RPMI8226 (cell line): ENCODE data around the gene SUFU.
"Not testable (repeated sequence)": the region's sequence is repeated elsewhere in the genome, so short reads cannot be mapped to it uniquely, and the experiment has no call there.

Experiments used
- DNase-seq: peaks from one replicate; pipeline ENCODE4 v3.0.0-alpha.2; 2015

Gene SUFU

DNA sequence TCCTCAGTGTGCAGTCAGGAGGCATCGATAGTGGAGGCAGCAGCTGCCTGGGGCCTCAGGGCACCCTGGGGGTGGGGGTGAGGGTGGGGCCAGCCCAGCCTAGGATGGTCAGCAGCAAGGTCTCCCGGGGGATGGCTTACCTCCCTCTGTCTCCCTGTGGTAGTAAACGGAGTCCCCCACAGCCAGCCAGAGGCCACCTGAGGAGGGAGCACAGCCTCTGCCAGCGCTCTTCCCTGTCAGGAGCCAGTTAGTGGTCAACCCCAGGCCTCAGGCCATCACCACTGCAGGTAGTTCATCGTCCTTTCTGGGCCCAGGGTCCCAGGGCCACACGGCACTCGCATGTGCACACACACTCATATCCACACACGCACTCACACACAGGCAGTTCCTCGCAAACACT lies 23.4 kb upstream of the SUFU start:
- no peak for DNase-seq

DNA sequence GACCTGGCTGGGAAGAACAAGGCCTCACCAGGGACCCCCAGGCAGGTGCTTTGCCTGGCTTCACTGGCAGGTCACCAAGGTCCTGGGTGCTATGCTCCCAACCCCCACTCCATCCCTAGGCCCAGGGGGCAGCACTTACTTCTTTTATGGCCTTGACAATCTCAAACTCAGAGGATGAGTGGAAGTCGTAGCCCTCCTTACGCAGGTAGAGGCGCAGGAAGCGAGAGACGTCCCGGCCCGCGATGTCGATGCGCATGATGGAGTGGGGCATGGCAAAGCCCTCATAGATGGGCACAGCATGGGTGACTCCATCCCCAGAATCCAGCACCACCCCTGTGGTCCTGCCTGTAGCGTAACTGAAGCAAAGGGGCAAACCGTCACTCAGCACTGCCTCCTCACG lies 19.8 kb upstream of the SUFU start:
- DNase-seq, result no peak

DNA sequence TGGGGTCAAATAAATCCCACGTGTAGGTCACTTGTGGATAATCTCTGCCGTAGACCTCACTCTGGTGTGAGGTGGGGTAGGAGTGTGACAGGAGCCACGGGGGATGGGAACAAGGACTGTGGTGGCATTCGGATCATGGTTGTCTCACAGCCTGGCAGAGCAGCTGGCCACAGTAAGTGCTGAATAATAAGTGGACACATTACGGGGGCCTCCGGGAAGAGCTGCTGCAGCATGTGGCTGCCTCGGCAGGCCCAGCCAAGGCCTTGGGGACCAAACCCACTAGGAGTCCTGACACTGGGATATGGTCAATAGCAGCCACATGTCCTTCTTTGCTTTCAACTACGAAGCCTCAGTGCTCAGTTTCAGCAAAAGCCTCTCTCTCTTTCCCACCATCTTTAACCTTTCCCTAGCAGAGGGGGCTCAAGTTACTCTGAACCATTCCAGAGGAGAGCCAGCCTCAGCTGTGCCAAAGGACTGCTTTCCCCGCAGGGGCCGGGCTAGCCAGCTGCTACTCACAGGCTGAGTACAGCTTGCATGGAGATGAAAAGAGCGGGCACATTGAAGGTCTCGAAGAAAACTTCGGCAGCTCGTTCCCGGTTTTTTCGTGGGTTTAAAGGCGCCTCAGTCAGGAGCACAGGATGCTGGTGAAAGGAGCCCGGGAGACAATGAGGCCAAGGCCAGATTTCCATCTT lies 18.5 kb upstream of the SUFU start:
- DNase-seq, result no peak

DNA sequence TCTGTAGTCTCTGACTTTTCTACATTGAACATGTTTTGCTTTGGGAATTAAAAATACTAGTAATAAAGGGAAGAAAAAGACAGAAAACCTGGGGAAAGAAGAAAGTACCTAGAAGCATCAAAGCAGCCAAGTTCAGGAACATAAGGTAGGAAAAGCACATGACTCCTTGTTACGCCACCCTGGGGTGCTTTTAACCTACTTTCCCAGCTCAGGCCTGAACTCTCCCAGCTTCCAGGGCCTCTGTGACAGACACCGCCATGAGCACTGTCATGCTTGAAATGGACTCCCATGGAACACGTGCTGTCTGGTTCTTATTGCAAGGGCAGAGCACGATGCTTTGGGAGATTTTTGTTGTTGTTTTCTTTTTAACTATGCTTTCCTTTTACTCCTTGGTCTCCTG lies 12.6 kb upstream of the SUFU start:
- no peak for DNase-seq

DNA sequence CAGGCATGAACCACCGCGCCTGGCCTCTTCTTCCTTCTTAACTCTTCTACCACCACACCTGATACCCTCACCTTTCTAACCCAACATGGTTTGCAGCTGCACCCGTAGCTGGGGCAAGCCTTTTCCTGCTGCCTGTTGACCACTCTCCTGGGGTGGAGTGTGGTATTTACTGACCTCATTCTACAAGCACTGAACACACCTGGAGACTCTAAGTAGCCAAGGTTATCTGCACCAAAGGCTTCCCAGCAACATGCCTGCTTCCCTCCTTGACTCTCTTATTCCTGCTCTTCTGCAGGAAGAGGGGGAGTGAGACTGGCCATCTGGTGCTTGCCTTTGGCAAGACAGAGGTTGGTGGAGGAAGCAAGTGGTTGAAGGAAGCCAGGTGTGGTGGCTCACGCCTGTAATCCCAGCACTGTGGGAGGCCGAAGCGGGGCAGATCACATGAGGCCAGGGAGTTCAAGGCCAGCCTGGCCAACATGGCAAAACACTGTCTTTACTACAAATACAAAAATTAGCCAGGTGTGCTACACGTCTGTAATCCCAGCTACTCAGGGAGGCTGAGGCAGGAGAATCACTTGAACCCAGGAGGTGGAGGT lies 11.3 kb upstream of the SUFU start:
- DNase-seq, result no peak

DNA sequence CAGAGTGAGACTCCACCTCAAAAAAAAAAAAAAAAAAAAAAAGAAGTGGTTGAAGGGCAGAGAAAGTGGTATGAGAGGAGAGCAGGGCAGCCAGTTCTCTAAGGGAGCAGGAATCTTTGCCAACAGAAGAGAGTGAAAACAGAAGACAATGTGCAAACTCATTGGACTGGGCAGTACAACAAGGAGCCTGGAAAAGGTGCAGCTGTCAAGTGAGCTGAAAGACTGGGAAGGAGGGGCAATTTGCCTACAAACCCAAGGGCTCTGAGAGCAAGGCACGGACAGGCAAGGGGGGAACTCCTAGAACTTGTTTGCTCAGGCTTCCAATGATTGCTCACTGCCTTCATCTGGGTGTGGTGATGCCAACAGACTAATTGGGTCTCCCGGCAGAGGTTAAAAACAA lies 10.8 kb upstream of the SUFU start:
- no peak for DNase-seq

DNA sequence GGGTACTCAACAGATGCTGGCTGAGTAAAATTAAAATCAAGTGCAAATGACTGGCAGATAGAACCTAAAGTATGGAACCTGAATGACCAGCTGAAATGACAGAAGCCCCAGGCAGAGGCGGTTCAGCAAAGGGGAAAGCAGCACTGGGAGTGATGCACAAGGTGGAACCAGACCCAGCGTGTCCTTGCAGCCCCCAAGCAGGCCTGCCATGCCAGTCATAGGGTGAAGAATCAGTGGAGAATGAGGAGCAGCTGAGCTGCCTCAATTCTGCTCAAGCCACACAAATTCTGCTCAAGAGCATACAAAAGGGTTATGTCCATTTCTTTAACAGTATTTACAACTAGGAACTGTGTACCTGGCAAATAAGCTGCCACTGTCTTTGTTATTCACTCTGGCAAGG lies 10.0 kb upstream of the SUFU start:
- no peak for DNase-seq

DNA sequence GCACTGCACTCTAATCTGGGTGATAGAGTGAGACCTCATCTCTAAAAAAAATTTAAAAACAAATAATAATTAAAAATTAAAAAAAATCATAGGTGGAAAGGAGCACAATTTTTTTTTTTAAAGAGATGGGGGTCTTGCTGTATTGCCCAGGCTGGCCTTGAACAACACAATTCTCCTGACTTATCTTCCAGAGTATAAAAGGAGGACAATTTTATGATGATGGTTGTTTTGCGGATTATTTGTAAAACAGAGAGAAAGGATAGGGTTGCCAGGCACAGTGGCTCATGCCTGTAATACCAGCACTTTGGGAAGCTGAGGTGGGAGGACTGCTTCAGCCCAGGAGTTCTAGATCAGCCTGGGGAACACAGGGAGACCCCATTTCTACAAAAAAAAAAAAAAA lies 6.2 kb upstream of the SUFU start:
- no peak for DNase-seq

DNA sequence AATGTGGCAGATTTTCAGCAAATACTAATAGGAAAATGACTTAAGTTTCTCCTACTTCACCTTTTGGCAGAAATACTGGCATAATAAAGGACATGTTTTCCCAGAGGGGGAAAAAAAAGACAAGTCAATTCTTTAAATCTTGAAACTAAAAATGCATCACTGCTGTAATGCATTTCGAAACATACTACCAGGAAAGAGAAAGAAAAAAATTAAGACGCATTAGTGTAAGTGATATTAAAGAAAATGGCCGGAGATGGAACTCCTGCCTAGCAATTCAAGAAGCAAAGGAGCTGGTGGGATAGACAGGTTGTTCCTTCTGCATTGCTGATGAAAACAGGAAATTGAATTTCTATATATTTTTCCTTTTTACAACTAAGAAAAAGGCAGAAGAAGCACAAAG lies 4.4 kb upstream of the SUFU start:
- DNase-seq, result no peak

DNA sequence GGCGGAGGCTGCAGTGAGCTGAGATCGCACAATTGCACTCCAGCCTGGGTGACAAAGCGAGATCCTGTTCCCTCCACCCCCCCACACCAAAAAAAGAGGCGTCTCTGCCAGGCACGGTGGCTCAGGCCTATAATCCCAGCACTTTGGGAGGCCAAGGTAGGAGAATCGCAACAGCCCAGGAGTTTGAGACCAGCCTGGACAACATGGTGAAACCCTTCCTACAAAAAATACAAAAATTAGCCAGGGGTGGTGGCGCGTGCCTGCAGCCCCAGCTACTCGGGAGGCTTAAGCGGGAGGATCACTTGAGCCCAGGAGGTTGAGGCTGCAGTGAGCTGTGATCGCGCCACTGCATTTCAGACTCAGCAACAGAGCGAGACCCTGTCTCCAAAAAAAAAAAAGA lies 3.1 kb upstream of the SUFU start:
- DNase-seq, result not testable (repeated sequence)

DNA sequence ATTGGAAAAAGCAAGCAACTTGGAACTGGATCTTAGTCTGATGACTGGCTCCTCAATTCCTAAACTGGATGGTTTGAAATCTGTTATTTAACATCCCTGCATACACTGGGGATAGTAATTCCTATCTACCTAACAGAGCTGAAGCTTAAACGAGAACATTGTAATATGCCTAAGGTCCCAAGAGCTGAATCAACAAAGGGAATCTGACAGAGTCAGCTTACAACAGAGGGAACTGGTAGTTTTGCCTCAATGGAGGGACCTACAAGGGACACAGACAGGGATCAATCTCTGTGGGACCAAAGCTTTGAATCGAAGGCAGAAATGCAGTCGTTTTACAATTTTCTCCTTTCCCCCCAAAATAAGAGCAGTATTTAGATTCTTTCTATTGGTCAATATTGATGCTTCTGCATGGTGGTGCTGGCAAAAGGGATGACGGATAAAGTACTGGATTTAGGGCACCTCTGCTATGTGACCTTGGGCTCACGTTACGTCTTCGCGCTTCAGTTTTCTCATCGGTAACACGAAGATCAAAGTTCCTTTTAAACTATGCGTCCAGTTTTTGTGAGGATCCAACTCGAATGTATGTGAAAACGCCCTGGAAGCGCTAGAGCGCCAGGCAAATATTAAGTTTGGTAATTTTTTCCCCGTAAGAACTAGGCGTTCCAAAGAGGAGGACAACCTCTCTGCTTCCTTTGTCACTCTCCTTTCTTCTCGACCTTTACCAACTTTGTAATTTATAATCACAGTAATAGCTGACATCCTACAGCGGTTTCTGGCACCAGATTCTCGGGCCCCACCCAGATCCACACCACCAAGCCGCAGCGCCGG lies 2.4 kb upstream of the SUFU start:
- peak; percentile 10 for DNase-seq

DNA sequence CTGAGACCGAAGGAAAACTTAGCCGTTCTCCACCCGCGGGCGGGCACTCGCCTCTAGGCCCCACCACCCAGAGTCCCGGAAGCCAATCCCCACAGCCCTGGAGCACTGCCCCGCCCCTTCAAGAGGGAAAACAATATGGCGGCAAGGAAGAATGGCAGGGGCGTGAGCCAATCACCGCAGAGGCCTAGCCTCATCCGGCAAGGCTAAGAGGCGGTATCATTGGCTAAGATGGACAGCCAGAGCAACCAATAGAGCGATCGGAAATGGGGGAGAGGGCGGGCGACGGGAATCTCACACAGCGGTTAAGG lies 1.8 kb upstream of the SUFU start:
- peak; percentile 97 for DNase-seq

DNA sequence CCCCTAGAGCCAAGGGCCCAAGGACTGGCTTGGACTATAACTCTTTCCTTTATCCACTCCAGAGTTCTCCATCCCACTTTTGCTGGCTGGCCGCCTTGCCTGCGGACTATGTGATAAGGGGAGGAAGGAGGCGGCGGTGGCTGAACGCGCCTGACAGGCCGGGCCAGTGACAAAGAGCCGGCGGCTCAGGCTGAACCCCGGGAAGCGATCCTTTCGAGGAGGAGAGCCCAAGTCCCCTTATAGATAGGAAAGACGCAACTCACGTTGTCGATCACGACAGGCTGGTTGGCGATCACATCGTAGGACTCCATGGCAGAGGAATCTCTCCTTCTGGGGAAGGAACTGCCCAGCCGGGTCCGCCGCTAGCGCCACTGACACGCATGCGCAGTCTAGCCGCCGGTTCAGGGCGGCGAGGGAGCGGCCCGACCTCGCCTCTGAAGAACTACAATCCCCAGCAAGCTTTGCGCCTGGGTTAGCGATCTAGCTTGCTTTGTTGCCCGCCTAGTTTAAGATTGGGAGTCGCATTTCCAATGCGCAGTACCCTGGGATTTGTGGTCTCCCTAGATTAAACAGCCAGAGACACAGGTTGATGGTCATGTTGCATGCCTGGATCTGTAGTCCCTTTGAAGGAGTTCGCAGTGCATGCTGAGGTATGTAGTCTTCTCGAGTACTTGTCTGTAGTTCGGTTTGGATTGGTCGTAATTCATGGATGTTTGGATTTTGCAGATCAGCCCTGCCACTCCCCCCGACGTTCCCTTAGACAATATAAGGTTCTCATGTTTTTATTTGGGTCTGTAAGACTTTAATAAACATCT lies 1.2 kb upstream of the SUFU start, which contains the start of gene ACTR1A:
TSS of gene ACTR1A (minus strand) at position 376 of the 815 bp plus-strand sequence. CDS start at position 311, 65 bp downstream.
- peak; percentile 94 for DNase-seq

DNA sequence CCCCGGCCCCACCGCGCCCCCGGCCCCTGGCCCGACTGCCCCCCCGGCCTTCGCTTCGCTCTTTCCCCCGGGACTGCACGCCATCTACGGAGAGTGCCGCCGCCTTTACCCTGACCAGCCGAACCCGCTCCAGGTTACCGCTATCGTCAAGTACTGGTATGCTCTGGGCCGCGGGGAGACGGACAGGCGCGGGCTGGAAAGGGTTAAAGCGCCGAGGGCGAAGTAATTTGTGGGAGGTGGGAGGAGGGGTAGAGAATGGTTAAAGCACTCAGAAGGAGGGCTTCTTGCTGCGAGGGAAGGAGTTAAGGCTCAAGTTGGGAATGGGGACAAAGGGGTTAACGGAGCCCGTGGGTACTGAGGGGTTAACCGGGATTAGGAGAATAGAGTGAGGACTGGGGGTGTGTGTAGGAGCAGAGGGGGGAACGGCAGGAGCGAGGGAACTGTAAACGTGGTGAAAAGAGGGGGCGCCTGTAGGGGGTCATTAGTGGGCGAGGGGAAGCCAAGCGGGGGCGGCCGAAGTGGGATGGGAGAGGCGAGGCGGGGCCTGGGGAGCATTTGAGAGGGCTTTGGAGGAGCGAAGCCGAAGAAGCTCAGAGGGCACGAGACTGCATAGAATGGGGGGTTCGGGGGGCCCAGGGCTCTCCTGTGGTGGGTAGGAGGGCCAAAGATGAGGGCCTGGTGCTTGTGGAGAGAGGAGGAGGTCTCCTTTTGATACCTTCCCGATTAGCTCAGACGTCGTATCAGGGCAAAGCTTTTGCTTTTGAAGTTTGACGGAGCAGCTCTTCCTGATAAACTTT lies 605 bp downstream of the SUFU start:
- DNase-seq, result peak; percentile 63

DNA sequence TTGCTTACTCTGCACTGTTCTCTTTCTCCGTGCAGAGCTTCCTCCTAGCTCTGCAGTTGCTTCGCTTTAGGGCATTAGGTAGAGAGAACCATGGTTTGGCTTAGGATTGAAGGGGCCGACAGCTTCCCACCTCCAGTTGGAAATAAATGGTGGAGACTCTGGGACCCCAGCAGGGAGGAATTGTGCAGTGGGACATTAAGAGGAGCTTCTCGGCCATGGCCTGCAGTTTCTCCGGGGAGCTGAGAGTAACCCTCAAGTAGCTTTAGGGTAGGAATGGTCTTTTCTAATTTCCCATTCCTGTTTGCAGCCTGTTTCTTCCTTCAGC lies 1.2 kb downstream of the SUFU start:
- DNase-seq, result no peak

DNA sequence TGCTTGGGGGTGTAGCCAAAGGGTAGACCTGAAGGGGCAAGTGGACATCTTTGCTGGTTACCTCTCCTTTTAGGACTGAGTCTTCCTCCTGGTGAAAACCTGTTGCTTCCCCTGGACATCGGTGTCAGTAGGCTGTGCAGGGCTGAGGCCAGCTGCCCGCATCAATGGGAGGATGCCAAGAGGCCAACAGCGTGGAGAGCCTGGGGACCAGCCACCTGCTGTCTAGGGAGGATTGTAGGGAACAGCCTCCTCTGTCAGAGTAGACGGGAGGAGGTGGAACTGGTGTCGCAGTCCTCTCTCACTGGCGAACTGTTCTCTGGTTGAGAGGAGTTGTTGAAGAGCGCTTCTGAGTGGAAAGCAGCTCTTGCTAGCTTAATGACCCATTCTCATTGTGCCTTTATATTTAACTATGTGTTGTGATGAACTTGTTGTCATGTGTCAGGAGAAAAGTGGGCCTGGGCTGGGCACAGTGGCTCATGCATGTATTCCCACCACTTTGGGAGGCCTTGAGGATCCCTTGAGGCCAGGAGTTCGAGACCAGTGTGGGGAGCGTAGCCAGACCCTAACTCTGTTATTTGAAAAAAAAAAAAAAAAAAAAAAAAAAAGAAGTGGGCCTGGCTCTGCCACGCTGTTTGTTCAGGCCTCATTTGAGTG lies 1.8 kb downstream of the SUFU start:
- DNase-seq, result no peak

DNA sequence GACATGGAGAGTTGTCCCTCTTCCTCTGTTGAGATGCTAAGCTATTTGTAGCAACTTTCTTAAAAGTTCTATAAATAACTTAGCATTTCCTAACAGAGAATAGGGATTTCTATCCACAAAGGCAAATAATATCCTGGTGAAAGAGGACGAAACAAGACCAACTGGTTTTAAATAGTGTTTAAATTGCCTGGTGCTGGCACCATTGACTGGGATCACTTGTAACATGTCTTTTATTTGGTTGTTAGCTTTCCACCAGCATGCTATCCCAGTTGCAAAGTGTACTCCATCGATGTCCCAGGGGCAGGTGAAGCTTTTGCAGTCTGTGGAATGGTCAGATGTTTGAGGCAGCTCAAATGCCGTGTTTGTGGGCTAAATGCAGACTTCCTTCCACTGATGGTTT lies 3.7 kb downstream of the SUFU start:
- DNase-seq, result no peak

DNA sequence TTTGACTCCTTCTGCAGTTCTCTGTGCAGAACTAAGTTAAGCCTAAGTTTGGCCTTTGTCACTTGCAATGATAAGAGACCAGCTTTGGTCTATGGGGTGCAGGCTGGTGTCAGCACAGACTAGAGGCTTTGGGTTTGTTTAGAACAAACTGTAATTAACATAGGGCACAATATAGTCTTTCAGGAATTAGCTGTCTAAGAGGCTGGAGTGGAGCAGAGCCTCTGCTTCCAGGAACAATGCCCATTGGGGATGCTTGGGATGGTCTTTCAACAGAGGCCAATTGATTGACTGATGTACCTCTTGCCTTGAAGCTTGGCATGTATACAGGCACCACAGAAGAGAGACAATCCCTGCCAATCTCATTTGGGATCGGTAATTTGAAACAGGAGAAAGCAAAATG lies 4.7 kb downstream of the SUFU start:
- DNase-seq, result no peak

DNA sequence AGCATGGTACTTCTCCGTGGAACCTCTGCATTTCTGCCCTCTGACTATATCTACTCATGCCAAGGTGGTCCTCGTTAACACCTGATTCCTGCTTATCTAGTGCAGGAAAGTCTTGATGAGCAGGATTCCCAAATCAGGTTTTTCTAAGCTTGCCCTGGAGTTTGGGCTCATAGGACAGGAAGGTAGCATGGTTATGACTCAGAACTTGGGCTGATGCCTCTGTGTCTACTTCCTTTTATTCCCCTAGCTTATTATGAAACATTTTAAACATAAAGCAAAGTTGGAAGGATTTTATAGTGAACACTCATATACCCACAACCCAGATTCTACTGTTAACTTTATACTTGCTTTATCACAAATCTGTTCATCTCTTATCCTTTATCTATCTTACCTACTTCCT lies 5.6 kb downstream of the SUFU start:
- DNase-seq, result no peak

DNA sequence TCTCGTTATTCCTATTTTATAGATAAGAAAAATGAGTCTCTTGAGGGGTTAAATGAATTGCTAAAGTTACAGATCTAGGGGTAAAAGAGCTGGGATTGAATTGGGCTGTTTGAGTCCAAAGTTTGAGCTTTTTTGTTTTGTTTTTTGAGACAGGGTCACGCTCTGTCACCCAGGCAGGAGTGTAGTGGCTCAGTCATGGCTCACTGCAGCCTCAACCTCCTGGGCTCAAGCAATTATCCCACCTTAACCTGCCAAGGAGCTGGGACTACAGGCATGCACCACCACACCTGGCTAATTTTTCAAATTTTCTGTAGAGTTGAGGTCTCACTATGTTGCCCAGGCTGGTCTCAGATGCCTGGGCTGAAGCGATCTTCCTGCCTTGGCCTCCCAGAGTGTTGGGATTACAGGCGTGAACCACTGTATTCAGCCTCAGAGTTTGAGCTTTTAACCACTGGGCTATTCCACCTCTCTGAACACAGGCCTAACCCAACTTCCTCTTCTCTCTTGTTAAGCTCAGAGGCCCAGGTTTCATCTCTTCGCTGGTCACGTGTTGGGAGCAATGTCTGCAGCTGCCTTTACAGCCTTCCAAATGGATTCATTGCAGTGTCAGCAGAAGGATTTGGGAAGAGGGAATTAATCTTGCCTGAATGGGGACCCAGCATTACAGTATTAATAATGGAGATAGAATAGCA lies 8.0 kb downstream of the SUFU start:
- peak; percentile 14 for DNase-seq

DNA sequence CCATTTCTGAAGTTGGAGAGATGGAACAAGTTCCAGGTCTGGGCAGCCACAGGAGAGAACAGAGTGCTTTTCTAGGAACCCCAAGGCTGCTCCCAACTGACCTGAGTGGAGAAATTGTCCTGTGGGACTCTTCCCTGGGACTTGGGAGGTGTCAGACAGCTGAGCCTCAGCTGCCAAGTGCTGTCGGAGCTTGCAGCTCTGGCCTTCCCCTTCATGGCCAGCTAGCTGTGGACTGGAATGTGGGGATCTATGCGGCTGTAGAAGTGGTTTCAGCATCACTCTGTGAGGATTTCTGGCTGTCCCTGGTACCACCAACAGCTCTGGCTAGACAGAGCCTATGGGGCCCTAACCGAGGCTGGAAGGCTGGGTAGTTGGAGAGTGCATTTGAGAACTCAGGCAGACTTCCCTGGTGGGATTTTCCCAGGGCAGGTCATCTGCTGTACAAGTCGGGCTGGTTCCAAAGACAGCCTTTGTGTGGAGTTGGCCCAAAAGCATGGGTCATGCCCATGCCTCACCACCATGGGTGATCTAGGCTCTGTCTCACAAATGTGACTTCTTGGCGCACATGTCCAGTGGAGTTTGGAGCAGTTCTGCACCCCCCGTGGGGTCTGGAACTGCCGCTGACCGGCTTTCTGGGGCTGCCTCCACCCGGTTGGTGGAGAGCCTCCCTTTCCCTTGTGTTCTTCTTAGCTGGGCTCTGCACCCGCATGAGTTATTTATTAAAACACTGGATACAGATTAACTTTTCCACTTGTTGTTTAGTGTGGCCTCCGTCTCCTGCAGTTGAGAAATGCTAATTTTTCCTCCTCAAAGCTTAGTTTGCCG lies 10.9 kb downstream of the SUFU start:
- no peak for DNase-seq
